Measurements from ENCODE around the gene RARB.

Gene RARB

GRCh38 chr3:25427942-25428788 is at the start of gene RARB:
TSS of gene RARB (plus strand) at chr3:25428263. CDS start at chr3:25428732, 469 bp downstream.
- peak; percentile 34 for DNase-seq

GRCh38 chr3:25378786-25379311 is 49.2 kb upstream of the RARB start:
- DNase-seq, result no peak

GRCh38 chr3:25380222-25380739 is 47.8 kb upstream of the RARB start:
- no peak for DNase-seq

- no peak for DNase-seq
Measured at GRCh38 chr3:25381083-25381482, 47.0 kb upstream of the RARB start.

- no peak for DNase-seq
Measured at GRCh38 chr3:25384471-25384870, 43.6 kb upstream of the RARB start.

GRCh38 chr3:25385807-25386460 is 42.1 kb upstream of the RARB start:
- no peak for DNase-seq

- no peak for DNase-seq
Measured at GRCh38 chr3:25386686-25387255, 41.3 kb upstream of the RARB start.

- no peak for DNase-seq
Measured at GRCh38 chr3:25390605-25391004, 37.5 kb upstream of the RARB start.

GRCh38 chr3:25396251-25396650 is 31.8 kb upstream of the RARB start:
- DNase-seq, result no peak

GRCh38 chr3:25396686-25397085 is 31.4 kb upstream of the RARB start:
- no peak for DNase-seq

GRCh38 chr3:25397150-25397549 is 30.9 kb upstream of the RARB start:
- DNase-seq, result no peak

- DNase-seq, result no peak
Measured at GRCh38 chr3:25400587-25400986, 27.5 kb upstream of the RARB start.

- no peak for DNase-seq
Measured at GRCh38 chr3:25403968-25404367, 24.1 kb upstream of the RARB start.

- no peak for DNase-seq
Measured at GRCh38 chr3:25404569-25404968, 23.5 kb upstream of the RARB start.

GRCh38 chr3:25405335-25405734 is 22.7 kb upstream of the RARB start:
- DNase-seq, result no peak

- no peak for DNase-seq
Measured at GRCh38 chr3:25410703-25411102, 17.4 kb upstream of the RARB start.

GRCh38 chr3:25412269-25412668 is 15.8 kb upstream of the RARB start:
- no peak for DNase-seq

GRCh38 chr3:25416176-25416575 is 11.9 kb upstream of the RARB start:
- no peak for DNase-seq

- DNase-seq, result no peak
Measured at GRCh38 chr3:25418596-25418995, 9.5 kb upstream of the RARB start.

- DNase-seq, result no peak
Measured at GRCh38 chr3:25419251-25419650, 8.8 kb upstream of the RARB start.

- DNase-seq, result no peak
Measured at GRCh38 chr3:25420147-25420546, 7.9 kb upstream of the RARB start.

- no peak for DNase-seq
Measured at GRCh38 chr3:25420885-25421284, 7.2 kb upstream of the RARB start.

GRCh38 chr3:25421747-25422146 is 6.3 kb upstream of the RARB start:
- DNase-seq, result no peak
